ENCODE data around the gene ZNF700.

- TF ChIP-seq CTCF (IDR thresholded peaks at IDR 0.05) (no peak), EZH2 (IDR thresholded peaks at IDR 0.05; ENCODE audit: borderline replicate concordance, insufficient read depth, low read depth, low read length, poor library complexity, severe bottlenecking) (no peak)
Observed at GRCh38 chr19:11964858-11965645, 40.1 kb downstream of the ZNF700 start, which contains the start of gene ZNF763.

All from B cell (primary cell).